G401.6 (cell line): Measurements from ENCODE around the gene ERVFRD-1.
"Not testable (repeated sequence)": the region's sequence is repeated elsewhere in the genome, so short reads cannot be mapped to it uniquely, and the experiment has no call there.

Experiments used
- FAIRE-seq: peaks from 2 replicates; lab custom pipeline; 2012; peaks lifted over from hg19 to GRCh38; lab: Jason Lieb, UNC

The ERVFRD-1 gene

GRCh38 chr6:11091141-11091540 lies 20.4 kb downstream of the ERVFRD-1 start:
- FAIRE-seq = not testable (repeated sequence)

GRCh38 chr6:11089695-11090094 lies 21.8 kb downstream of the ERVFRD-1 start:
- no peak for FAIRE-seq

- not testable (repeated sequence) for FAIRE-seq
Observed at GRCh38 chr6:11087141-11087812, 24.2 kb downstream of the ERVFRD-1 start.

DNA sequence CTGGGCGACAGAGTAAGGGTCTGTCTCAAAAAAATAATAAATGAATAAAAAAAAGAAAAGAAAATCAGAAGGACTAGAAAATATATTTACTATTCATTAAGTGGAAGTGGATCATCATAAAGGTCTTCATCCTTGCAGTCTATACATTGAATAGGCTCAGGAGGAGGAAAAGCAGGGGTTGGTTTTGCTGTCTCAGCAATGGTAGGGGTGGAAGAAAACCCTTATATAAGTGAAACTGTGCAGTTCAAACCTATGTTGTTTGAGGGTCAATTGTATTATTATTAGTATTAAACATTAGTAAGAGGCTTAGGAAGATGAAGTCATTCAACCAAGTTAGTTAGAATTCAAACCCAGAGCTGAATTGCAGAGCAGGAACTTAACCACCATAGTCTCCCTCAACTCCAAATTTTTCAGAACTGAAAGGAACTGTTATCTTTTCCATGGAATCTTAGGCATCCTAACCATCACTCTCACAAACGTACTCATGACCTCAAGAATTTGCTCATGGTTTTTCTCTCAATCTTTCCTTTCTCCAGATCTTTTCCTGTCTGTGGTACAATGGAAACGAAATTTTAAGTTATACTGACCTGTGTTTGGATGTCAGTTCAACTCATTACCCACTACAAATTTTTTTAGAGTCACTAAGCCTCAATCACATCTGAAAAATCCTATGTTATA lies 25.6 kb downstream of the ERVFRD-1 start:
- no peak for FAIRE-seq

DNA sequence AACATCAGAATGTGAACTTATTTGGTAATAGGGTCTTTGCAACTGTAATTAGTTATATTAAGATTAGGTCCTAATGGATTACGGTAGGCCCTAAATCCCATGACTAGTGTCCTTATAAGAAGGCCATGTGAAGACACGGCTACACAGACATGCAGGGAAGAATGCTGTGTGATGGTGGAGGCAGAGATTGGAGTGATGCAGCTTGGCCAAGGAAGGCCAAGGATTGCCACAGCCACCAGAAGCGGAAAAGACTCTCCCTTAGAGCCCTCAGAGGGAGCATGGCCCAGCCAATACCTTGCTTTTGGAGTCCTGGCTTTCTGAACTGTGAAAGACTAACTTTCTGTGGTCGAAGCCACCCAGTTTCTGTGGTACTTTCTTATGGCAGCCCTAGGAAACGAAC lies 27.6 kb downstream of the ERVFRD-1 start:
- no peak for FAIRE-seq

DNA sequence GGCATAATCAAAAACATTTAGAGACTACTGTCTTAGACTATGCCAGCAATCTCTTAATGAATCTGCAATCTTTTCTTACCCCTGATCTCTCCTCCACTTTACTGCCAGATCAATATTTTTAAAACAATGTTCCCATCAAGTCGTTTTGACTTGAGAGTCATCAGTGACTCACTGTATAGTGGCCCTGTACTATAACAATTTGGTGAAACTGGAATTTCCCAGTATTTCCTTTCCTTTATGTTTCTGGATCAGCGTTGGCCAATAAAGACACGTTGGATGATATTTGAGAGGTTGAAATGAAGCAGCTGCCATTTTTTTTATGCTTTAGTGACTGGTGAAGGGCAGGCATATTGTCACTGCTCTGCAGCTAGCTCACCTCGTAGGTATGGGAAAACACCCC lies 28.0 kb downstream of the ERVFRD-1 start:
- FAIRE-seq = no peak

GRCh38 chr6:11080296-11080695 lies 31.2 kb downstream of the ERVFRD-1 start:
- no peak for FAIRE-seq

DNA sequence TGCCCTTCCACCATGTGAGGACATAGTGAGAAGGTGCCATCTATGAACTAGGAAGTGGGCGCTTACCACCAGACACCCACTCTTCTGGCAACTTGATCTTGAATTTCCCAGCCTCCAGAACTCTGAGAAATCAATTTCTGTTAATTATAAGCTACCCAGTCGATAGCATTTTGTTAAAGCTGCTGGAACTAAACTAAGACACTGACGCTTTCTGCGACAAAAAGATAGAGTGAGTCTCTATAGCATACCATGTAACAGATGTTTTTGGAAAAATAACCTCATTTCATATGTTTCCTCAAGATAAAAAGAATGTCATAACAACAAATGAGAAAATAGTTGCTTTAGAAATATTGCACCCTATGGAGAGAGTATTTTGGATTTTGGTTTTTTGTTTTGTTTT lies 33.3 kb downstream of the ERVFRD-1 start:
- no peak for FAIRE-seq

GRCh38 chr6:11076540-11076939 lies 35.0 kb downstream of the ERVFRD-1 start:
- FAIRE-seq = no peak

DNA sequence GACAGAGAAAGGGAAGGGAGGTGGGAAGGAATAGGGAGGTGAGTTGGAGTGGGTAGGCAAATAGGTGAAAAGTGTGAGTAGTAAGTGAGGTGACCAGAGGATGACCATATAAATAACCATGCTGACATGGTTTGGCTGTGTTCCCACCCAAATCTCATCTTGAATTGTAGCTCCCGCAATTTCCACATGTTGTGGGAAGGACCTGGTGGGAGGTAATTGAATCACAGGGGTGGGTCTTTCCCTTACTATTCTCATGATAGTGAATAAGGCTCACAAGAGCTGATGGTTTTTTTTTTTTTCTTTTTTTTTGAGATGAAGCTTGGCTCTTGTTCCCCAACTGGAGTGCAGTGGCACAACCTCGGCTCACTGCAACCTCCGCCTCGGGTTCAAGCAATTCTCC lies 39.4 kb downstream of the ERVFRD-1 start:
- no peak for FAIRE-seq

GRCh38 chr6:11069760-11070159 lies 41.8 kb downstream of the ERVFRD-1 start:
- FAIRE-seq = no peak

GRCh38 chr6:11067348-11067747 lies 44.2 kb downstream of the ERVFRD-1 start:
- FAIRE-seq = no peak

GRCh38 chr6:11066505-11067347 lies 44.8 kb downstream of the ERVFRD-1 start:
- FAIRE-seq = no peak

DNA sequence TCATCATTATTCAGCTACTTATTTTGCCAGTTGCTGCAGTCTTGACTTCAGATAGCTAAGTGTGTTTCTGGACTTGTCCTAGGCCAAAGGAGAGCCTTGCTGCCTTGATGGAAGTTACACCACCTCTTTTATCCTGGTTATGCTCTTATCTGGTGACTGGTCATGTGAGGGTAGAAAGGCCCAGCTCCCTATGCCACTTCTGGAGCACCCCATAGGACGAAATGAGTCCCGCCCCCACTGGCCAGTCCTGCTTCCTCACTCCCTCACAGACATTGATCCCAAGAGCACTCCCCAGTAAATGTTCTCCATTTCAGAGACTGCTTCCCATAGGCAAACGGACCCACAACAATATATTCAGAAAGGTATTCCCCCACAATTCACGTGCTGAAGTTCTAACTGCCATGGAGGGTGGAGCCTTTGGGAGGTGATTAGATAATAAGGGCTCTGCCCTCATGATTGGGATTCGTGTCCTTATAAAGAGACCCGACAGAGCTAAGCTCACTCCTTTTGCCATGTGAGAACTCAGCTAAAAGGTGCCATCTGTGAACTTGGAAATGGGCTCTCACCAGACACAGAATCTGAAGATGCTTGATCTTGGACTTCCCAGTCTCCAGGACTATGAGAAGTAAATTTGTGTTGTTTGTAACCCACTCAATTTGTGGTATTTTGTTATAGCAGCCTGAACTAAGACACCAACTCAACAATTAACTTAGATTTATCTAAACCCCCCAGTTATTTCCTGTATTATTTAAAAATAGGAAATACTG lies 45.9 kb downstream of the ERVFRD-1 start:
- no peak for FAIRE-seq

DNA sequence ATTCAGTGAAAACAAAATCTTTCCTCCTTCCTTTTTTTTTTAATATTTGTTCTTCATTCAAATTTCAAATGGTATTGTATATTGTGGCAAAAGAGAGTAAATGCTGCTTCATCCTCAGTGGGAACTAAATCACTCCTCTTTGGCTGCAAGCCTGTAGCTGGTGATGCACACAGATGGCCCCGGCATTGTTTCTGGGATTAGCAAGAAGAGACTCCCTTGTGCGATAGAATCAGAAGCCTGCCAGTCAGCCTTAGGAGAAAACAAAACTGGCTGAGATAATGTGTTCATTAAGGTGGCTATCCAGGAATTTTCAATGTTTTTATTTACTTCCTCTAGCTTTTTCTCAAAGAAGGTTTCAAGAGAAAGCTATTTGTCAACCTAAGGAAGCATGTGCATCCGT lies 46.7 kb downstream of the ERVFRD-1 start:
- no peak for FAIRE-seq

- no peak for FAIRE-seq
Observed at GRCh38 chr6:11062715-11063114, 48.8 kb downstream of the ERVFRD-1 start.

DNA sequence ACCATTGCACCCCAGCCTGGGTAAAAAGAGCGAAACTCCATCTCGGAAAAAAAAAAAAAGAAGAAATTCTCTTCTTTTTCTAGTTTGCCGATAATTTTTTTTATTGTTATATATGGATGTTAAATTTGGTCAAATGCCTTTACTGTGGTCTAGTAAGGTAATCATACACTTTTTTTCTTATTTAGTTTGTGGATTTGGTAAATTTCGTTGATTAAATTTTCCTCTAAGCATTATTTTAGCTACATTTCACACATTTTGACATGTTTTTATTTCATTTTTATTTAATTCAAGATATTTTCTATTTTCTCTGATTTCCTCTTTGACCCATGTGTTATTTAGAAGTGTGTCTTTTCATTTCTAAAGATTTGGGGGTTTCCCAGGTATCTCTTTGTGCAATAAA lies 49.4 kb downstream of the ERVFRD-1 start:
- no peak for FAIRE-seq

- FAIRE-seq = no peak
Observed at GRCh38 chr6:11058406-11058805, 53.1 kb downstream of the ERVFRD-1 start.

GRCh38 chr6:11056871-11057270 lies 54.7 kb downstream of the ERVFRD-1 start:
- FAIRE-seq = no peak

- no peak for FAIRE-seq
Observed at GRCh38 chr6:11055127-11055627, 56.3 kb downstream of the ERVFRD-1 start.

GRCh38 chr6:11054722-11055121 lies 56.8 kb downstream of the ERVFRD-1 start:
- FAIRE-seq = no peak

- no peak for FAIRE-seq
Observed at GRCh38 chr6:11053307-11053706, 58.2 kb downstream of the ERVFRD-1 start.
